ENCODE measurements around the gene KRT7. TPM values are rescaled to one million over a fixed set of nuclear protein-coding genes. Genes with fewer than 3 reads are reported as not detected.

Gene KRT7
- total and polyA plus RNA-seq, 2 donors (not counting 3 experiments of a cell fraction or from before 2014, with no cell fraction given) = 120 to 293 TPM

DNA sequence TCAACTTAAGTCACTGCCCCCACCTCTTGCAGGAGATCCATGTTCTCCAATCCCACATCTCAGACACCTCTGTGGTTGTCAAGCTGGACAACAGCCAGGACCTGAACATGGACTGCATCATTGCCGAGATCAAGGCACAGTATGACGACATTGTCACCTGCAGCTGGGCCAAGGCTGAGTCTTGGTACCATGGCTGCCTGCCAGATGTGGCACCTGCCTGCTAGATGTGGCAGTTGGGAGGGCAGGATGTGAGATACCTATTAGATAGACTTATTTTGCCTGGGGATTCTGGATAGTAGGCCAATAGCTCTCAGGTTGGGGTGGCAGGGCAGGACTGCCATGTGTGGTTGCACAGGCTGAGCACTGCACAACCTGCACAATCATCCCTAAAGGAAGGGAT lies 33.5 kb downstream of the KRT7 start:
- intact Hi-C loops (cut with micrococcal nuclease) (no loop called here), dilution Hi-C loops (cut with MboI; ENCODE audit: extremely low pct_ligation_motif_present, low sequenced_read_pairs) (no loop called here)
- BruUV-seq (replicated peaks) = no TSS peak
- TF ChIP-seq CTCF (IDR thresholded peaks at IDR 0.05; ENCODE audit: extremely low read depth in 1 of 2, insufficient read depth in 1 of 2, low read depth in 1 of 2, low read length in 2 of 2) = no peak
- H3K79me2 ChIP-seq (ENCODE audit: control insufficient read depth, insufficient read depth, low read length) = no peaks in the 10 kb centered on the region
- no peaks in the 10 kb centered on the region for H3K4me1 ChIP-seq (ENCODE audit: control insufficient read depth, extremely low read depth, insufficient read depth, low read length)
- H3K27me3 ChIP-seq (ENCODE audit: control insufficient read depth in 2 of 2, insufficient read depth in 2 of 2, low read length in 2 of 2) = peaks cover 12 to 26% of the 10 kb centered on the region in 2 experiments
- no peak overlapping the region for H3K4me3 ChIP-seq (replicated peaks in 1 of 3; ENCODE audit: insufficient read depth in 1 of 3, low read depth in 1 of 3, low read length in 3 of 3)
- H3K9me3 ChIP-seq (replicated peaks; ENCODE audit: control insufficient read depth, insufficient read depth, low read length) = no peaks in the 10 kb centered on the region
- no peak overlapping the region for H2AFZ ChIP-seq (ENCODE audit: low read depth, low read length)
- H3K27ac ChIP-seq (ENCODE audit: insufficient read depth, low read depth, low read length) = no peak overlapping the region
- ChIA-PET CTCF (interaction anchor here (0.7 to 4.0 kb wide), 4 partner anchors 14 to 241 kb away, joined by 3 to 28 read pairs (median 3); no protein-coding TSS in a partner anchor), POLR2A (interaction anchor here (0.5 kb wide), 1 partner anchor 20 kb away, joined by 3 read pairs; no protein-coding TSS in a partner anchor)
- no peak overlapping the region for H3K4me2 ChIP-seq (ENCODE audit: insufficient read depth, low read length)
- no peak for DNase-seq (ENCODE audit: low read depth, low spot score)
- H3K9ac ChIP-seq (replicated peaks; ENCODE audit: extremely low read depth, insufficient read depth, low read length) = no peak overlapping the region
- H3K36me3 ChIP-seq (ENCODE audit: control insufficient read depth in 2 of 2, extremely low read depth in 1 of 2, insufficient read depth in 2 of 2, low read length in 2 of 2) = no peaks in the 10 kb centered on the region
- H3K9me1 ChIP-seq (replicated peaks; ENCODE audit: control insufficient read depth, extremely low read depth, insufficient read depth, low read length) = no peaks in the 10 kb centered on the region
- no peak for FAIRE-seq
- no peaks in the 10 kb centered on the region for H4K20me1 ChIP-seq (replicated peaks; ENCODE audit: control insufficient read depth, extremely low read depth, insufficient read depth, low read length)

DNA sequence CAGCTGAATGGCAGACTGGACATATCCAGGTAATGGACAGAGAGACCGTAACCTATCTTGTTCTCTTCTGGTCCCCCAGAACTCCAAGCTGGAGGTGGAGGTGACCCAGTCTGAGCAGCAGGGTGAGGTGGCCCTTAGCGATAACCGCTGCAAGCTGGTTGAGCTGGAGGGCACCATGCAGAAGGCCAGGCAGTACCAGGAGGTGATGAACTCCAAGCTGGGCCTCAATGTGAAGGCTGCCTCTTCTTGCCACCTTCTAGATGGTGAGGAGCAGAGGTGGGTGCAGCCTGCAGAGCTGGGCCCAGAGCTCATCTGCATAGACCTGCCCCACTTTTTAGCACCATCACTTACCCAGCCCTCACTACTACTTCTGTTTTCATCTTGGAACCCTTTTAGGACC lies 34.2 kb downstream of the KRT7 start:
- Histone ChIP-seq H3K9ac (replicated peaks; ENCODE audit: extremely low read depth, insufficient read depth, low read length) (no peak overlapping the region), H3K9me1 (replicated peaks; ENCODE audit: control insufficient read depth, extremely low read depth, insufficient read depth, low read length) (no peaks in the 10 kb centered on the region), H4K20me1 (replicated peaks; ENCODE audit: control insufficient read depth, extremely low read depth, insufficient read depth, low read length) (no peaks in the 10 kb centered on the region), H3K79me2 (ENCODE audit: control insufficient read depth, insufficient read depth, low read length) (no peaks in the 10 kb centered on the region), H3K4me3 (replicated peaks in 1 of 3; ENCODE audit: insufficient read depth in 1 of 3, low read depth in 1 of 3, low read length in 3 of 3) (no peak overlapping the region), H3K27me3 (ENCODE audit: control insufficient read depth in 2 of 2, insufficient read depth in 2 of 2, low read length in 2 of 2) (peaks cover 11 to 24% of the 10 kb centered on the region in 2 experiments), H3K4me2 (ENCODE audit: insufficient read depth, low read length) (no peak overlapping the region), H3K27ac (ENCODE audit: insufficient read depth, low read depth, low read length) (no peak overlapping the region), H3K4me1 (ENCODE audit: control insufficient read depth, extremely low read depth, insufficient read depth, low read length) (no peaks in the 10 kb centered on the region), H3K36me3 (ENCODE audit: control insufficient read depth in 2 of 2, extremely low read depth in 1 of 2, insufficient read depth in 2 of 2, low read length in 2 of 2) (no peaks in the 10 kb centered on the region), H2AFZ (ENCODE audit: low read depth, low read length) (no peak overlapping the region), H3K9me3 (replicated peaks; ENCODE audit: control insufficient read depth, insufficient read depth, low read length) (no peaks in the 10 kb centered on the region)
- ChIA-PET POLR2A (no interaction called here), CTCF (interaction anchor here (1.0 to 4.0 kb wide), 2 partner anchors 10 to 13 kb away, joined by 5 to 28 read pairs; no protein-coding TSS in a partner anchor)
- dilution Hi-C loops (cut with MboI; ENCODE audit: extremely low pct_ligation_motif_present, low sequenced_read_pairs) (no loop called here), intact Hi-C loops (cut with micrococcal nuclease) (no loop called here)
- no TSS peak for BruUV-seq (replicated peaks)
- DNase-seq (ENCODE audit: low read depth, low spot score) (no peak), FAIRE-seq (no peak)
- TF ChIP-seq MYC (IDR thresholded peaks at IDR 0.05; ENCODE audit: low read depth, low read length) (no peak), GATA2 (IDR thresholded peaks at IDR 0.05; ENCODE audit: insufficient read depth, insufficient read length, low read depth, low read length) (no peak), POLR2A (IDR thresholded peaks at IDR 0.05; ENCODE audit: low read depth, low read length) (no peak), JUN (IDR thresholded peaks at IDR 0.05; ENCODE audit: borderline replicate concordance, insufficient read depth, insufficient read length, low read depth) (no peak), POLR2AphosphoS5 (IDR thresholded peaks at IDR 0.05; ENCODE audit: insufficient read depth, low read depth, low read length) (no peak), EZH2 (IDR thresholded peaks at IDR 0.05; ENCODE audit: borderline replicate concordance, low read depth, low read length, severe bottlenecking) (no peak), CTCF (IDR thresholded peaks at IDR 0.05; ENCODE audit: extremely low read depth in 1 of 2, insufficient read depth in 1 of 2, low read depth in 1 of 2, low read length in 2 of 2) (no peak), FOS (IDR thresholded peaks at IDR 0.05; ENCODE audit: borderline replicate concordance, insufficient read depth, low read length) (no peak)
- TF ChIP-seq, protein P1, sequence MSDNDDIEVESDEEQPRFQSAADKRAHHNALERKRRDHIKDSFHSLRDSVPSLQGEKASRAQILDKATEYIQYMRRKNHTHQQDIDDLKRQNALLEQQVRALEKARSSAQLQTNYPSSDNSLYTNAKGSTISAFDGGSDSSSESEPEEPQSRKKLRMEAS (IDR thresholded peaks at IDR 0.05; ENCODE audit: insufficient read depth, insufficient read length) = no peak
